Measurements from ENCODE around the gene PCDHGB7.
A peak's percentile ranks its signal among the peaks of the same experiment; 100 is the strongest.
"Not testable (repeated sequence)": the region's sequence is repeated elsewhere in the genome, so short reads cannot be mapped to it uniquely, and the experiment has no call there.

PCDHGB7 gene

GRCh38 chr5:141397756-141398551, 19.5 kb upstream of the PCDHGB7 start, which contains the start of gene PCDHGB5:
Gene PCDHGB5, plus strand, starts transcription at chr5:141397947. Its CDS starts 181 bp downstream, at chr5:141398128.
- DNase-seq: not testable (repeated sequence)

- no peak for DNase-seq
These were observed 18.9 kb upstream of the PCDHGB7 start for GRCh38 chr5:141398608-141399007.

DNA sequence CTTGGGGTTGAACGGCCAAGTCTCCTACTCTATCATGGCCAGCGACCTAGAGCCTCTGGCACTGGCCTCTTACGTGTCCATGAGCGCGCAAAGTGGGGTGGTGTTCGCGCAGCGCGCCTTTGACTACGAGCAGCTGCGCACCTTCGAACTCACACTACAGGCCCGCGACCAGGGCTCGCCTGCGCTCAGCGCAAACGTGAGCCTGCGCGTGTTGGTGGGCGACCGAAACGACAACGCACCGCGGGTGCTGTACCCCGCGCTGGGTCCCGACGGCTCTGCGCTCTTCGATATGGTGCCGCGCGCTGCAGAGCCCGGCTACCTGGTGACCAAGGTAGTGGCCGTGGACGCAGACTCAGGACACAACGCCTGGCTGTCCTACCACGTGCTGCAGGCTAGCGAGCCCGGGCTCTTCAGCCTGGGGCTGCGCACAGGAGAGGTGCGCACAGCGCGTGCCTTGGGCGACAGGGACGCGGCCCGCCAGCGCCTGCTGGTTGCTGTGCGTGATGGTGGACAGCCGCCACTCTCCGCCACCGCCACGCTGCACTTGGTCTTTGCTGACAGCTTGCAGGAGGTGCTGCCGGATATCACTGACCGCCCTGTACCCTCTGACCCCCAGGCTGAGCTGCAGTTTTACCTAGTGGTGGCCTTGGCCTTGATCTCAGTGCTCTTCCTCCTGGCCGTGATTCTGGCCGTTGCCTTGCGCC, 17.8 kb upstream of the PCDHGB7 start:
- no peak for DNase-seq

DNA sequence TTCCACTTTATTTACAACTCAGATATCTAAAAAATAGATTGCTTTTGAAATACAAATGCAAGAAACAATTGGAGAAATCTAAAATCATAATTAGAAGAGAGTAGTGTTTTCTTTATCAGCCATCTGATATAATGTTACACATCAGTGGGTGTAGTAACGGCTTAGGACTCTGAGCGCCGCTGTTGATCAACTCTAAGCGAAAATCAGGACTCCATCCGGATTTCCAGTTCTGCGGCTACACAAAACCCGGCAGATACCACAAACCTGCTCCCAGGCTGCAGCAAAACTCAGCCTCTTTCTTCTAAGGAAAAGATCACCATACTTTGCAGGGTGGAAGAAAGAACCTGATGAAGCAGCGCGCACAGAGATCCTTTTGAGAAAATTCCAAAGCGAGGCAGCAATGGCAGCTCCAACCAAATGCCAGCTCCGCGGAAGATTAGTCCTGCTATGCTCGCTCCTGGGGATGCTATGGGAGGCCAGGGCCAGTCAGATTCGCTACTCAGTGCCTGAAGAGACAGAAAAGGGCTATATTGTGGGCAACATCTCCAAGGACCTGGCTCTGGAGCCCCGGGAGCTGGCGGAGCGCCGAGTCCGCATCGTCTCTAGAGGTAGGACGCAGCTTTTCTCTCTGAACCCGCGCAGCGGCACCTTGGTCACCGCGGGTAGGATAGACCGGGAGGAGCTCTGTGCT, 14.8 kb upstream of the PCDHGB7 start, which contains the start of gene PCDHGA9:
PCDHGA9 (plus strand) TSS at position 226 of the 691 bp plus-strand sequence; CDS start at position 401, 175 bp downstream.
- DNase-seq: no peak

DNA sequence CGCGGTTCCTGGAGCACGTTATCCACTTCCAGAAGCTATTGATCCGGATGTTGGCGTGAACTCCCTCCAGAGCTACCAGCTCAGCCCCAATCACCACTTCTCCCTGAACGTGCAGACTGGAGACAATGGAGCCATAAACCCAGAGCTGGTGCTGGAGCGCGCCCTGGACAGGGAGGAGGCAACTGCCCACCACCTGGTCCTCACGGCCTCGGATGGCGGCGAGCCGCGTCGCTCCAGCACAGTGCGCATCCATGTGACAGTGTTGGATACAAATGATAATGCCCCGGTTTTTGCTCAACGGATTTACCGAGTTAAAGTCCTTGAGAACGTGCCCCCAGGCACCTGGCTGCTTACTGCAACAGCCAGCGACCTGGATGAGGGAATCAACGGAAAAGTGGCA, 14.1 kb upstream of the PCDHGB7 start:
- no peak for DNase-seq

DNA sequence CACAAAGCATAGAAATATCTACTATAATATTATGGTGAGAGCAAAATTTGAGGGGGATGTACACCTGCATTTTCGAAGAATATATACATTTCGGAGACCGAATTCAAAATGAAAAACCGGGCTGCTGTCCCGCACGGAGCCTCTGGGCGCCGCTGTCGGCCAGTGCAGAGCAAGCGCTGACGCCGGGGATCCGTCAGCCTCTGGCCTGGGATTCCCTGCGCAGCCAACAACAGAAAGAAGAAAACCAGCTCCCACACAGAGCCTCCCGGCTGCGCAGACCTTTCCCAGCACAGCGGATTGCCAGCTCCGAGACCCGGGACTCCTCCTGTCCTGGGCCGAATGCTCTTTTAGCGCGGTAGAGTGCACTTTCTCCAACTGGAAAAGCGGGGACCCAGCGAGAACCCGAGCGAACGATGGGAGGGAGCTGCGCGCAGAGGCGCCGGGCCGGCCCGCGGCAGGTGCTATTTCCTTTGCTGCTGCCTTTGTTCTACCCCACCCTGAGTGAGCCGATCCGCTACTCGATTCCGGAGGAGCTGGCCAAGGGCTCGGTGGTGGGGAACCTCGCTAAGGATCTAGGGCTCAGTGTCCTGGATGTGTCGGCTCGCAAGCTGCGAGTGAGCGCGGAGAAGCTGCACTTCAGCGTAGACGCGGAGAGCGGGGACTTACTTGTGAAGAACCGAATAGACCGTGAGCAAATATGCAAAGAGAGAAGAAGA, 9.5 kb upstream of the PCDHGB7 start, which contains the start of gene PCDHGB6:
PCDHGB6 (plus strand) TSS at position 232 of the 716 bp plus-strand sequence; CDS start at position 414, 182 bp downstream.
- DNase-seq: peak in 1 of 4 experiments; percentile 21

DNA sequence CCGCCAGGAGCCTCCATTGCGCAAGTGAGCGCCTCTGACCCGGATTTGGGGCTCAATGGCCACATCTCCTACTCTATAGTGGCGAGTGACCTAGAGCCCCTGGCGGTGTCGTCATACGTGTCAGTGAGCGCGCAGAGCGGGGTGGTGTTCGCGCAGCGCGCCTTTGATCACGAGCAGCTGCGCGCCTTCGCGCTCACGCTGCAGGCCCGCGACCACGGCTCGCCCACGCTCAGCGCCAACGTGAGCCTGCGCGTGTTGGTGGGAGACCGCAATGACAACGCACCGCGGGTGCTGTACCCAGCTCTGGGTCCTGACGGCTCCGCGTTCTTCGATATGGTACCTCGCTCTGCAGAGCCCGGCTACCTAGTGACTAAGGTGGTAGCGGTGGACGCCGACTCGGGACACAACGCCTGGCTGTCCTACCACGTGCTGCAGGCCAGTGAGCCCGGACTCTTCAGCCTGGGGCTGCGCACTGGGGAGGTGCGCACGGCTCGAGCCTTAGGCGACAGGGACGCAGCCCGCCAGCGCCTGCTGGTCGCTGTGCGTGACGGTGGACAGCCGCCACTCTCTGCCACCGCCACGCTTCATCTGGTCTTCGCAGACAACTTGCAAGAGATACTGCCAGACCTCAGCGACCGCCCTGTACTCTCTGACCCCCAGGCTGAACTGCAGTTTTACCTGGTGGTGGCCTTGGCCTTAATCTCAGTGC, 7.7 kb upstream of the PCDHGB7 start:
- DNase-seq: no peak

- DNase-seq: no peak
These were observed 5.9 kb upstream of the PCDHGB7 start for GRCh38 chr5:141411575-141411974.

GRCh38 chr5:141412854-141413539, 4.5 kb upstream of the PCDHGB7 start, which contains the start of gene PCDHGA10:
Gene PCDHGA10, plus strand, starts transcription at chr5:141412987. Its CDS starts 189 bp downstream, at chr5:141413176.
- peak in 1 of 4 experiments; percentile 35 for DNase-seq

DNA sequence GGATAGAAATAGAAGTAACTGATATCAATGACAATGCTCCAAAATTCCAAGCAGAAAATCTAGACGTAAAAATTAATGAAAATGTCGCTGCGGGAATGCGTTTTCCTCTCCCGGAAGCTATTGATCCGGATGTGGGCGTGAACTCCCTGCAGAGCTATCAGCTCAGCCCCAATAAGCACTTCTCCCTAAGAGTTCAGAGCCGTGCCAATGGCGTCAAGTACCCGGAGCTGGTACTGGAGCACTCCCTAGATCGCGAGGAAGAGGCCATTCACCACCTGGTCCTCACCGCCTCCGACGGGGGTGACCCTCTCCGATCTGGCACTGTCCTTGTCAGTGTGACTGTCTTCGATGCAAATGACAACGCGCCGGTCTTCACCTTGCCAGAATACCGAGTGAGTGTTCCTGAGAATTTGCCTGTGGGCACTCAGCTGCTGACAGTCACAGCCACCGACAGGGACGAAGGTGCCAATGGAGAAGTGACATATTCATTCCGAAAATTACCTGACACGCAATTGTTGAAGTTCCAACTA, 3.9 kb upstream of the PCDHGB7 start:
- no peak for DNase-seq

DNA sequence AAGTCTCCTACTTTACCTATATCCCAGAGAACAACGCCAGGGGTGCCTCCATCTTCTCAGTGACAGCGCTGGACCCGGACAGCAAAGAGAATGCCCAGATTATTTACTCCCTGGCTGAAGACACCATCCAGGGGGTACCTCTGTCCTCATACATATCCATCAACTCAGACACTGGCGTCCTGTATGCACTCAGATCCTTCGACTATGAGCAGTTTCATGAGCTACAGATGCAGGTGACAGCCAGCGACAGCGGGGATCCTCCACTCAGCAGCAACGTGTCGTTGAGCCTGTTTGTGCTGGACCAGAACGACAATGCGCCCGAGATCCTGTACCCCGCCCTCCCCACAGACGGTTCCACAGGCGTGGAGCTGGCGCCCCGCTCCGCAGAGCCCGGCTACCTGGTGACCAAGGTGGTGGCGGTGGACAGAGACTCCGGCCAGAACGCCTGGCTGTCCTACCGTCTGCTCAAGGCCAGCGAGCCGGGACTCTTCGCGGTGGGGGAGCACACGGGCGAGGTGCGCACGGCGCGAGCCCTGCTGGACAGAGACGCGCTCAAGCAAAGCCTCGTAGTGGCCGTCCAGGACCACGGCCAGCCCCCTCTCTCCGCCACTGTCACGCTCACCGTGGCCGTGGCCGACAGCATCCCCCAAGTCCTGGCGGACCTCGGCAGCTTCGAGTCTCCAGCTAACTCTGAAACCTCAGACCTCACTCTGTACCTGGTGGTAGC, 2.8 kb upstream of the PCDHGB7 start:
- not testable (repeated sequence) for DNase-seq

GRCh38 chr5:141415275-141415618, 2.2 kb upstream of the PCDHGB7 start:
- not testable (repeated sequence) for DNase-seq

GRCh38 chr5:141419074-141419880, 1.8 kb downstream of the PCDHGB7 start:
- no peak for DNase-seq

DNA sequence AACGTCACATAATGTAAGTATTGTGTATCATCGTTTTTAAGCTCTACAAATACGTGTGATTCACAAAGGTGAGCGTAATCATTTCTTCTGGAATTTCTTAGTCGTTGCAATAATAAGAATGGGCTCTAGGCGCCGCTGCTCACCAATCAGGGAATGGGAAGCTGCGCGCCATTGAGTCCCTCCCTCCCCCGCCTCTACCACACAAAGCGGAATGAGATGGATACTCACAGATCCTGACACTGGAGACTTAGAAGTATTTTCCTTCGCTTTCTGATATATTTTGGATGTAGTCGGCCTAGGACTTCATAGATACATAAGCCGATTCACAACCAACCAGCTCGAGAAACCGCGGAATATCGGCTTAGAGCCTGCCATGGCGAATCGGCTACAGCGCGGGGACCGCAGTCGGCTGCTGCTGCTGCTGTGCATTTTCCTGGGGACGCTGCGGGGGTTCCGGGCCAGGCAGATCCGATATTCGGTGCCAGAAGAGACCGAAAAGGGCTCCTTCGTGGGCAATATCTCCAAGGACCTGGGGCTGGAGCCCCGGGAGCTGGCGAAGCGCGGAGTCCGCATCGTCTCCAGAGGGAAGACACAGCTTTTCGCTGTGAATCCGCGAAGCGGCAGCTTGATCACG, 3.5 kb downstream of the PCDHGB7 start, which contains the start of gene PCDHGA11:
PCDHGA11 (plus strand) TSS at position 197 of the 634 bp plus-strand sequence; CDS start at position 374, 177 bp downstream.
- no peak for DNase-seq

- DNase-seq: no peak
These were observed 4.0 kb downstream of the PCDHGB7 start for GRCh38 chr5:141421489-141421855.

DNA sequence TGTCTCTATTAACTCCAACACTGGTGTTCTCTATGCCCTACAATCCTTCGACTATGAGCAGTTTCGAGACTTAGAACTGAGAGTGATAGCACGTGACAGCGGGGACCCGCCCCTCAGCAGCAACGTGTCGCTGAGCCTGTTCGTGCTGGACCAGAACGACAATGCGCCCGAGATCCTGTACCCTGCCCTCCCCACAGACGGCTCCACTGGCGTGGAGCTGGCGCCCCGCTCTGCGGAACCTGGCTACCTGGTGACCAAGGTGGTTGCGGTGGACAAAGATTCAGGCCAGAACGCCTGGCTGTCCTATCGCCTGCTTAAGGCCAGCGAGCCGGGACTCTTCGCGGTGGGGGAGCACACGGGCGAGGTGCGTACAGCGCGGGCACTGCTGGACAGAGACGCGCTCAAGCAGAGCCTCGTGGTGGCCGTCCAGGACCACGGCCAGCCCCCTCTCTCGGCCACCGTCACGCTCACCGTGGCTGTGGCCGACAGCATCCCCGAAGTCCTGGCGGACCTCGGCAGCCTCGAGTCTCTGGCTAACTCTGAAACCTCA, 5.3 kb downstream of the PCDHGB7 start:
- DNase-seq: no peak

GRCh38 chr5:141427783-141428426, 10.4 kb downstream of the PCDHGB7 start:
- DNase-seq: no peak

Measured in activated naive CD4-positive, alpha-beta T cell (primary cell).